ENCODE results near the gene HDAC4. TPM values are rescaled to one million over a fixed set of nuclear protein-coding genes. Genes with fewer than 3 reads are reported as not detected.

The HDAC4 gene
- total and polyA plus RNA-seq, 10 of the 15 experiments (the other 5 are each of a cell fraction or from before 2014, with no cell fraction given): 0.22 to 15.7 (median 4.8) TPM

DNA sequence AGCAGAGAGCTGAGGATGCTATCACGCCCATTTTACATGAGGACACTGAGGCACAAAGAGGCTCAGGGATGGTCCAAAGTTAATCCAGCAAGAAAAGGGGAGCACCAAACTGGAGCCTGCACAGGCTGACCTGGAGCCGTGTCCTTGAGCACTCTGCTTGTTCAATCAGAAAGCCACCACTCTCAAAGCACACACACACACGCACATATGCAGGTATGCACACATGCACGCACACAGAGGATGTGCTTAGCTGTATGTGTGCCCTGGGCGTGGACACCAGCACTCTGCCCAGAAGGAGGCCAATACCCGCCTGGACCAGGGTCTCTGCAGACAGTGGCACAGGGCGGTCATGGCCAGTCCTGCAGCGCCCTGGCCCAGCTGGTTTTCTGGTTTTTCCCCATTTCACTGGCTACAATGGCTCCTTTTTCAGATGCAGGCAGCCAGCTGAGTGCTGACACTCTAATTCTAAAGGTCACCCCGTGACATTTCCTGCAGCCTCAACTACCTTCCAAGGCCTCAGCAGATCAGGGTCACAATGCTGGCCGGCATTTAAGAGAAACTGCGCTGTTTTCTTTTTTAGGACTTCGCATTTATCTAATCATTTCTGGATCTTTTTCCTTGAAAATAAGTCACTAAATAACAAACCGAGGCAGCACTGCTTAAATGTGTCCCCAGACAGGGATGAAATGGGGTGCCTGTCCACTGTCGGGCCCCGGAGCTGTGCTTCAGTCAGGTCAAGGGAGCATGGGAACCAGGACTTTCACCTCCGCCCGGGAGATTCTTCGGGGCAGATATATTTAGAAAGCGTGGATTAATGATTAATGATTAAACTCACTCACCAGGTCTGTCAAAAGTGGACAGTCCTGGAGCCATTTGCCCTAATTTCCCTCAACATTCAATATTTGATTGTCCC lies 104.5 kb downstream of the HDAC4 start:
- H4K20me1 ChIP-seq (ENCODE audit: control insufficient read depth, insufficient read depth): peaks cover 7% of the 10 kb centered on the region
- H3K9ac ChIP-seq (ENCODE audit: control insufficient read depth, insufficient read depth, low read length): no peak overlapping the region
- 81% methylated on average over 19 of the region's 19 CpGs for WGBS (ENCODE audit: insufficient coverage, insufficient replicate concordance, low lambda C conversion rate, missing lambda C conversion rate)
- BruUV-seq (replicated peaks): no TSS peak
- H3K36me3 ChIP-seq (ENCODE audit: control insufficient read depth in 2 of 2, insufficient read depth in 2 of 2, low read length in 1 of 2): no peaks in the 10 kb centered on the region
- ATAC-seq (no peak), DNase-seq (ENCODE audit: low read depth, low spot score) (no peak), FAIRE-seq (no peak)
- no peak overlapping the region for H3K4me2 ChIP-seq (ENCODE audit: control insufficient read depth, insufficient read depth)
- intact Hi-C loops (cut with micrococcal nuclease; ENCODE audit: unreplicated experiment): no loop called here
- POLR2A ChIA-PET: interaction anchor here (0.6 to 1.5 kb wide), 4 partner anchors 11 to 82 kb away, joined by 3 to 4 read pairs (median 4); no protein-coding TSS in a partner anchor
- H3K9me3 ChIP-seq (replicated peaks; ENCODE audit: control insufficient read depth, insufficient read depth, low read length): no peaks in the 10 kb centered on the region
- no peak overlapping the region for H2AFZ ChIP-seq (ENCODE audit: control insufficient read depth, low read depth, low read length)
- CTCF ChIA-PET: interaction anchor here (0.6 to 2.5 kb wide), 3 partner anchors 29 to 153 kb away, joined by 3 to 10 read pairs (median 4); no protein-coding TSS in a partner anchor
- RAD21 ChIA-PET (ENCODE audit: unreplicated experiment): interaction anchor here (1.1 to 1.6 kb wide), 2 partner anchors 8 to 31 kb away, joined by 3 read pairs; no protein-coding TSS in a partner anchor
- H3K27me3 ChIP-seq (replicated peaks in 1 of 2; ENCODE audit: control insufficient read depth in 2 of 2, insufficient read depth in 2 of 2, low read length in 1 of 2): no peaks in the 10 kb centered on the region
- H3K27ac ChIP-seq (ENCODE audit: control insufficient read depth, insufficient read depth): no peak overlapping the region
- in situ Hi-C loops (cut with MboI): no loop called here
- SMC1A ChIA-PET (ENCODE audit: uncharacterized antibody, unreplicated experiment): interaction anchor here (1.0 to 2.9 kb wide), 5 partner anchors 7 to 73 kb away, joined by 5 to 12 read pairs (median 6); no protein-coding TSS in a partner anchor
- TF ChIP-seq, protein P1, sequence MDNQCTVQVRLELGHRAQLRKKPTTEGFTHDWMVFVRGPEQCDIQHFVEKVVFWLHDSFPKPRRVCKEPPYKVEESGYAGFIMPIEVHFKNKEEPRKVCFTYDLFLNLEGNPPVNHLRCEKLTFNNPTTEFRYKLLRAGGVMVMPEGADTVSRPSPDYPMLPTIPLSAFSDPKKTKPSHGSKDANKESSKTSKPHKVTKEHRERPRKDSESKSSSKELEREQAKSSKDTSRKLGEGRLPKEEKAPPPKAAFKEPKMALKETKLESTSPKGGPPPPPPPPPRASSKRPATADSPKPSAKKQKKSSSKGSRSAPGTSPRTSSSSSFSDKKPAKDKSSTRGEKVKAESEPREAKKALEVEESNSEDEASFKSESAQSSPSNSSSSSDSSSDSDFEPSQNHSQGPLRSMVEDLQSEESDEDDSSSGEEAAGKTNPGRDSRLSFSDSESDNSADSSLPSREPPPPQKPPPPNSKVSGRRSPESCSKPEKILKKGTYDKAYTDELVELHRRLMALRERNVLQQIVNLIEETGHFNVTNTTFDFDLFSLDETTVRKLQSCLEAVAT (IDR thresholded peaks at IDR 0.05): no peak
- TF ChIP-seq SMARCA5 (IDR thresholded peaks at IDR 0.05) (no peak), ZNF217 (IDR thresholded peaks at IDR 0.05) (no peak), SMC3 (IDR thresholded peaks at IDR 0.05; ENCODE audit: borderline replicate concordance, low read length) (no peak), SPI1 (IDR thresholded peaks at IDR 0.05; ENCODE audit: borderline replicate concordance, insufficient read depth, low read depth, low read length) (no peak), YY1 (IDR thresholded peaks at IDR 0.05; ENCODE audit: low read depth, low read length) (no peak), BCL11A (IDR thresholded peaks at IDR 0.05; ENCODE audit: low read depth, low read length) (no peak), GABPA (IDR thresholded peaks at IDR 0.05; ENCODE audit: low read depth) (no peak), NFXL1 (IDR thresholded peaks at IDR 0.05; ENCODE audit: borderline replicate concordance) (no peak)
- TF ChIP-seq, protein P2, sequence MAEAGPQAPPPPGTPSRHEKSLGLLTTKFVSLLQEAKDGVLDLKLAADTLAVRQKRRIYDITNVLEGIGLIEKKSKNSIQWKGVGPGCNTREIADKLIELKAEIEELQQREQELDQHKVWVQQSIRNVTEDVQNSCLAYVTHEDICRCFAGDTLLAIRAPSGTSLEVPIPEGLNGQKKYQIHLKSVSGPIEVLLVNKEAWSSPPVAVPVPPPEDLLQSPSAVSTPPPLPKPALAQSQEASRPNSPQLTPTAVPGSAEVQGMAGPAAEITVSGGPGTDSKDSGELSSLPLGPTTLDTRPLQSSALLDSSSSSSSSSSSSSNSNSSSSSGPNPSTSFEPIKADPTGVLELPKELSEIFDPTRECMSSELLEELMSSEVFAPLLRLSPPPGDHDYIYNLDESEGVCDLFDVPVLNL (IDR thresholded peaks at IDR 0.05; ENCODE audit: low read depth, low read length): no peak
- H3K4me3 ChIP-seq: no peak overlapping the region
- H3K4me1 ChIP-seq (ENCODE audit: control insufficient read depth, insufficient read depth, low read length): peaks cover 7% of the 10 kb centered on the region
- no peaks in the 10 kb centered on the region for H3K79me2 ChIP-seq (ENCODE audit: control insufficient read depth, insufficient read depth, low read length)

All from GM12878 (cell line).